SK-N-MC (cell line): Measurements from ENCODE around the gene TSTD2.

ENCODE experiments used
- EZH2 ChIP-seq: fragments of 200-600 bp; sonication (generic); IDR thresholded peaks from one replicate; pipeline ENCODE4 v1.6.1; 2017; ENCODE audit warnings: antibody characterized with exemption
- FOXP2 ChIP-seq: optimal IDR thresholded peaks from 2 replicates; pipeline ENCODE3; 2011; ENCODE audit warnings: mild to moderate bottlenecking, moderate library complexity; ENCODE audit not compliant: insufficient read depth; ENCODE audit errors: extremely low read length, control extremely low read depth
- POLR2AphosphoS5 ChIP-seq: IDR thresholded peaks from 2 replicates; pipeline ENCODE4 v1.6.1; 2012; ENCODE audit warnings: mild to moderate bottlenecking, low read depth, low read length, borderline replicate concordance

GRCh38 chr9:97647996-97648395 lies 14.8 kb upstream of the TSTD2 start:
- TF ChIP-seq POLR2AphosphoS5: no peak
- TF ChIP-seq EZH2: no peak
- TF ChIP-seq FOXP2: no peak
